NCI-H226 (cell line): ENCODE measurements around the gene ARID1B.

Experiments used
- DNase-seq: peaks from one replicate; pipeline ENCODE4 v3.0.0-alpha.2; 2015

ARID1B gene

DNA sequence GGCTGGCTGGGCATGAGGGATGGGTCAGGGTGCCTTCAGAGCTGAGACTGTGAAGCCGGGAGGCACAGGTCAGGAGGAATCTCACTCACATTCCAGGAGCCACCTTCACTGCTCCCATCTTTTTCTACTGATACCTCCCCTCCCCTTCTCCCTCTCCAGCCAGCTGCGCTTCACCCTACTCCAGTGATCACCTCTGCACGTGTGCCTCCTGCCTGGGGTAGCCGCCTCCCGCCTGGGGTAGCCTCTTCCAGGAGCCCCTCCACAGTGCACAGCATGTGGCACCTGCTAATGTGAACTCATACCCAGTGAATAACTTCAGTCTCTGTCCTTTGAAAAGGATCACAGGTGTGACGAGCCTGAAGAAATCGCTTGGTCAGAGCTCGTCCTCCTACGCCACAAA is 313.6 kb downstream of the ARID1B start:
- no peak for DNase-seq

DNA sequence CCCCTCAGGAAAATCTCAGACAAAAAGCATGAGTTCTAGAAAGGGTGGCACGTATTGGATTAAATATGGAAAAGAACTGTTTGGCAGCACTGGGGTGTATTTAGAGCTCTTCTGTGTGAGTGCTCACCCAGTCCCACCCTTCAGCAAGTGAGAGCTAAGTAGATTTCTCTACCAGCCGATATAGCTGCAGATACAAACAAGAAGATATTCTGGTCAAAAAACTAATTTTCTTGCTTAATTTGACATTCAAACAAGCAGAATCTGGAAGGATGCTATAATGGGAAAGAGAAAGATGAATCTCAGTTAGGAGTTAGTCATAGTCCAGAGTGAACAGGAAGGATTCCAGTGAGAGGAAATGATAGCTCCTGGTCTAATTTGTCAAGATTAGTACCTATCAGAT is 314.1 kb downstream of the ARID1B start:
- DNase-seq, result no peak

DNA sequence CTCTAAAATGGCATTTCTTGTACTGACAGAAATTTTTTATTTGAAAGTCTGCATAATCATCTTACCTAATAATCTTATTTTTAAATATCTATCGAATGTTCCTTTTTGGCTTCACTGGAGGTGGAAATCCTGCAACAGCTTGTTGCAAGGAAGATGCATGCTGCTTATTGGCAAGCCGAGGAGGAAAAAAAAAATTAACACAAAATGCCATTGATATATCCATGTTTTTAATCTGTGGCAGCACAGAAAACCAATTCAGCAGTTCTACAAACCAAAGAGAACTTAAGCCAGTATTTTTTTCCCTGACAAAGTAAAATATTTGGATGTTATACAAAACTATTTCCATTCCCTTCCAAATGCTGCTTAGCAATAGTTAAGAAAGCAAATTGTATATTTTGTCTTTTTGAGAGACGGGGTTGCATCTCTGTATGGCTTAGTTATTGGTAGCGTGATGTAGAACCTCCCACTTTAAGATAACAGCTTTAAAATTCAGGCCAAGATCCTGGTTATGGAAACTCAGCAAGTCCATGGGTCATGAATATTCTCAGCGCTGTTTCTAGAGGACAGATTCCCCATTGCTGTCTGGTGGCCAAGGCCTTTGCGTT is 314.8 kb downstream of the ARID1B start:
- DNase-seq, result no peak

DNA sequence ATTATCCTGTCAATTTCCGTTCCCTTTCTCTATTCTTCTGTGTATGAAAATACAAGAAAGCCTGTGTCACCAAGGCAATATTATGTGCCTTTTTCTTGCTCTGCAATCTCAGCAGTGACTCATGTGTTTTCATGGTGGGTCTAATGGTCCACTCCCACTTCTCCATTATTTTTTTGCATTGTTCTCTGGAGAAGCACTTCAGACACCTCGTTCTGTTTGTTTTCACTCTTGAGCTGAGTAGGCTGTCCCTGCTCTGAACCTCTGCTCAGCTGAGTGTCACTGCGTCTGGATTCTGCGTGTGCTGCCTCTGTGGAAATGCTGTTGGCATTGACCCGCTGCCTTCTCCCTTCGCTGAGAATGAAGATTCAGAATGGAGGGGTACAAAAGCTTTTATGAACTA is 315.6 kb downstream of the ARID1B start:
- no peak for DNase-seq

DNA sequence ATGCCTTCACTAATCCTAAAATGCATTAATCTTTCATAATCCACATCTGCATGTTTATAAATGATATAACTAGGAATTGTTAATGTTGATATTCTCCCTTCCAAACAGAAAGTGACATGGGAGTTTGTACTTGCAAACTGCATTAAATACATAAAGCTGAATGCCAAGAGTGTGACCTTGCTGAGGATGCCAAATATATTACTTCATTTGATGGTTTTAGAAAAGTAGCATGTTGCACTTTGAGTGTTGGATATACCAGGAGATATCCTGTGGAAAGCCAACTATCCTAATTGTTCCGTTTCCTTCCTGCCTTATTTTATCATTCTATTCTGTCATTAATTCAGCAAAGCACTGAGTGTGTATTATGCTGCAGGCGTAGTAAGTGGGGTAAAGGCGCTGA is 316.4 kb downstream of the ARID1B start:
- DNase-seq, result no peak

DNA sequence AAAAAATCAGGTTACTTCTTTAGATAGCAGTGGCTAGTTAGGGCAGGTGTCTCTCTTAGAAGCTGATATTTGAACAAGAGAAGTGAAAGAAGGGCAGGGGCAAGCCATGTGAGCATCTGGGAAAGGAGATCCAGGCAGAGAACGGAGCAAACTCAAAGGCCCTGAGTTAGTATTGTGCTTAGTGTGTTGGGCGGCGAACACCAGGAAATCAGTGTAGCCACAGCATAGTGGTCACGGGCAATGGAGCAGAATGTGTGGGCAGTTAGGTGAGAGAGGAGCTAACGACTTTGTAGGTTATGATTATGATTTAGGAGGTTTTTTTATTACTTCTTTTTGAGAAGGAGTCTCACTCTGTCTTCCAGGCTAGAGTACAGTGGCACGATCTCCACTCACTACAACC is 316.9 kb downstream of the ARID1B start:
- DNase-seq, result no peak

DNA sequence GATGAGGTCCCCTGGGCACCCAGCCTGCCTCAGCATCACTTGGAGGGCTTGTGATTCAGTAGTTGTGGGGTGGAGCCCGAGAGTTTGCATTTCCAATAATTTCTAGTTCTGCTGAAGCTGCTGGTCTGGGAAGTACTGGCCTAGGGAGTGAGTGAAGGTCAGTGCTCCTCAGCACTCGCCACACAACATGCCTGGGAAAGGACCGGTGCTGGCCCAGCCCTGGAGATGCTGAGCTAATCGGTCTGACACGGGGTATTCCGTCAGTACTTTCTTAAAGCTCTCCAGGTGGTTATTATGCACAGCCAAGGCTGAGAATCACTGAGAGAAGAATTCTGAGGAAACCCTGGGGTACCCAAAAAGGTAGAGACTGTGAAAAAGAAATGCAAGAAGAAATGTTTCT is 317.9 kb downstream of the ARID1B start:
- no peak for DNase-seq

DNA sequence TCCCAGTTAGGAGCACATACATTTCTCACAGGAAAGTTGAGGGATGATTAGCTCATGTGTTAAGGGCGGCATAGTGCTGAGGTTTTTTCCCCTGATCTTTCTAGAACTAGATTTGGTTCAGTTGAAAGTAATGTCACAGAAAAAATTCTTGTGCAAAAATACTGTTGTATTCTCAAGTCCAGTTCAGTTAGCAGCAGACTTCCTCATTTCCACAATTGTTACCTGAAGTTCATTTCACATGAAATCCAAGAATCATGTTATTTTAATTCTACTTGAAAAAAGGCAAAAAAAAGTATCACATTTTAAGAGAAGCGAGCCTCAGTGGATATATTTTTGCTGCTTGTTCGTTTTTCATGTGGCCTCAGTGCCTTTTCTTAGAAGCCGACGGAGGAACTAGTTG is 318.4 kb downstream of the ARID1B start:
- DNase-seq, result no peak

DNA sequence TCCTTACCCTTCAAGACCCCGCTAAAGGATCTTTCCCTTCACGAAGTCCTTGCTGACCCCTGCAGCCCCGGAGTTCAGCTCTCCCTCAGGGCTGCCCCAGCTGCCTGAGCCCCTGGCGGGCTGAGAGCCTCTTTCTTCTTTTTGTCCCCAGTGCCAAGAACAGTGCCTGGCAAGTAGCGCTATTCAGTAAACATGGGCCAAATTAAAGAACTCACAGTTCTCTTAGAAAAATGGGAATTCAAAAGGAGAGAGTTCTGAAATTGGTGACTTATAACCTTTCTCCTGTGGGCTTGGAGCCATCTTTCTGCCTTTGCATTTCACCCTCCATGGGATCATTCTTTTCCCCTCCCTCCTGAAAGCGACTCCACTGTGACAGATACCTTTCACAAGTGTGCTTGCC is 318.9 kb downstream of the ARID1B start:
- no peak for DNase-seq

DNA sequence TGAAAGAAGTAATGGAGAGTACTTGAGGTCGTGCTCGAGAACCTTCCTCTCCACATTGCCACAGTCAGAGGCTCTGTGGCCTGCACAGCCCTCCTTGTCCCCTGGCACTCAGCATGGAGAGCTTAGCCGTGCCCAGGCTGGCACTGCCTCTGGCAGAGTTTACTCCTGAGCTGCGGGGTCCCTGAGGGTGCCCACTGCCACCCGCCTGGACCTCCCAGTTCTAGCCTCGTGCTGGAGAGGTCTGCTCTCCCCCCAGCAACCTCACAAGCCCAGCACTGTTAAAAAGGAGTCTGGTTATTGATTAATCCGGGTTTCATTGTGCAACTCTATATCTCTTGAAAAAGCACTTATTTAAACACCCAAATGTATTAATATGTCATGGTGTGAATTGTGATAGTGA is 319.3 kb downstream of the ARID1B start:
- DNase-seq, result no peak

DNA sequence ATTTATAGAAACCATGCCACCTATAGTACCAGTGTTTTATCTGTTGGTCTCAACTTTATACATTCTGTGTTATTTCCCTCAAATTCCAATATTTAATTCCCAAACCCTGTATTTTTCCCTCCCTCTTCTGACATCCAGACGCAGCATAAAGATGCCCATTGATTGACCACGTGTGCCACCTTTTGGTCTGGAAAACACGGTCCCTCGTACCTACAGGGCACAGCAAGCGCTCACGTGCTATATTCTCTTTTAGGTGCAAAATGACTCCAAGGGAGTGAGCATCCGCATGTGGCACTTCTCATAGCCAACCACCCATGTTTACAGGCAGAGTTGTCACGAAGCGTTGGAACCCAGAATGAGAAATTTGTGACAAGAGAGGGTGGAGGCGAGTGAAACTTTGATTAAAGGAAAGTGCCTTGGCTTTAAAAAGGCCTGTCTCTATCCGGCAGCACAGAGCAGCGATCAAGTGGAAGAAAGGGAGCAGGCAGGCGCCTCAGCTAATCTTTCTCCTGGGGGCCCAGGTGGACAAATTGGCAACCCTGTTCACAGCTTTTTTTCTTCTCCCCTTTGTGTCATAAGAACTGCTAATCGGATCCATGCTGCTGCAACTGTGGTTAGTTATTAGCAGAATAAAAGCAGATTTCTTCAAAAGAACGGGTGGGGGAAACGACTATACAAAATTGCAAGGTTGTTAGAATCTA is 320.2 kb downstream of the ARID1B start:
- DNase-seq, result no peak

DNA sequence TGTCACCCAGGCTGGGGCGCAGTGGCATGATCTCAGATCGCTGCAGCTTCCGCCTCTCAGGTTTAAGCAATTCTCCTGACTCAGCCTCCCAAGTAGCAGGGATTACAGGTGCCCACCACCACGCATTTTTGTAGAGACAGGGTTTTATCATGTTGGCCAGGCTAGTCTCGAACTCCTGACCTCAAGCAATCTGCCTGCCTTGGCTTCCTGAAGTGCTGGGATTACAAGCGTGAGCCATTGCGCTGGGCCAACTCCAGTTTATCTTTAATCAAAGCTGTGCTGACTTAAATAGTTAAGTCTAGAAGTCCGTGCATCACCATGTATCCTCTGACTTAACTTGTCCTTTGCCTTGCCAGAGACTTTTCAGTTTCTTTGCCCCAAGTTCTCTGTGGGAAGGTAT is 321.8 kb downstream of the ARID1B start:
- no peak for DNase-seq

DNA sequence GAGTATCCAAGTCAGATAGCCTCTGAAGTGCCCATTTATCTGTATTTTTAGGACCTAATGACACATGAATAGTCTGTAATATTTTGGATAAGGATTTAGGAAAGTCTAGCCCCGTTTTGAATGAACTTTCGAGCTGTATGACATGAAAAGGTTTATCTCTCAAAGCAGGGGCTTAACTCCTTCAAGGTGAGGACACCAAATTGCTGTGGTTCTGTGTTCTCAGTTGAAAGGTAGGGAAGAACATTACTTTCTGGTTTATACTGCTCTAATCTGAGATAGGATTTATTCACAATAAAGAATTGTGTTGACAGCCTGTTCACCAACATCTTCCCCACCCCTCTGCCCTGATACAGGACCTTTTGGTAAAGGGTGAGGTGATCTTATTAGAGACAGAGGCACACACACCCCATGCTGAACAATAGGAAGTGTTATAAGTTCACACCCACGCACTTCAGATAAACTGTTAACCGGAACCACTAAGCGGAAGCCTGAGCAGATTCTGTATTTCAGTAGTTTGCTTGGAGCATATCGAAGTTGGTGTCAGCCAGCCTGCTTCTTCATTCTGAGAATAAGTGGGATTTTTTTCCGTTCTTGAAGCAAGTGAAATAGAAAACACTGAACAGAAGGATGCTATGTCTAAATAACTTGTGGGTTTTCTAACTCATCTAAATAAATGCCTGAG is 322.9 kb downstream of the ARID1B start:
- no peak for DNase-seq

DNA sequence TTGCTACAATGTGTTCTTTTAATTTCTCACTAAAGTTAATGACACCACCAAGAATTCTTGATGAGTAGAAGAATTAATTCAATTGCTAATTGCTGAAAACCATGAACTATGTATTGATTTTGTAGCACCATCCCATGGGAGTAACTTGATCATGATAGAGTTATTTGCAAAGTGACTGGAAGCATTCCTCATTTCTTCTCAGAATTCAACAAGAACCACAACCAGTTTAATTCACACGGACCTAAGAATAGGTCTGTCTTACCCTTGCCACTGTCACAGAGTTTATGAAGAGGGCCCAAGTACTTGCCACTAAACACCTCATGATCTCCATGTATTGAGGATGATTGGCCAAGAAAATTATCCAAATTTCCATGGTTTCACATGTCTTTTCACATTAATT is 324.0 kb downstream of the ARID1B start:
- no peak for DNase-seq

DNA sequence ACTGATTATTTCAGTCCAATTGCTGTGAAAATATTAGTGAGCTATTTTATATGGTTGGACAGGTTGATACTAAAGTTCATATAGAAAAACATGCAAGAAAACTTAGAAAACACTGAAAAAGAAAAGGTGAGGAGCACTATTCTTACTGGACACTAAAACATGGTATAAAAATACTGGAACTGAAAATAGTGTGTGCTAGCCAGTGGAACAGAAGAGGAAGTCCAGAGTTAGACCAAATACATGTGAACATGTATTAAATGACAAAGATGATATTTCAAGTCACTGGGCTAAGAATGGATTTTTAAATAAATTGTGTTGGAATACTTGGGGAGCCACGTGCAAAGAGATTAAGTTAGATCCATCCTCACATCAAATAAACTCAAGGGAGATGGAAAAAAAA is 327.6 kb downstream of the ARID1B start:
- no peak for DNase-seq

DNA sequence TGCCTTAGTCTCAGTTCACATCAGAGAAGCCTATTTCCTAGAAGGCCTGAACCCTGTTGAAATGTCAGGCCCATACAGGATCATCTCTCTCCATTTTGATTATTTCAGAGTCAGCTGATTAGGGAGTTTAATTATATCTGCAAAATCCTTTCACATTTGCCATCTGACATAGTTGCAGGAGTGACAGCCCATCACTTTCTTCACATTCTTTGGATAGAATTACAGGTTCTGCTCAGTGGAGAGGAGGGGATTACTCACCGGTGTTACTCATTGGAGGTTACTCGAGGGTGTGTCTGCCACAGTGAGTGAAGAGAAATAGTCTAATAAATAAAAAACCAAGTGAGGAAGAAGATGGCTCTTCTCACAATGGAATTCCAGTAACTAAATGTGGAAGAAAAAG is 329.3 kb downstream of the ARID1B start:
- DNase-seq, result peak; percentile 87

DNA sequence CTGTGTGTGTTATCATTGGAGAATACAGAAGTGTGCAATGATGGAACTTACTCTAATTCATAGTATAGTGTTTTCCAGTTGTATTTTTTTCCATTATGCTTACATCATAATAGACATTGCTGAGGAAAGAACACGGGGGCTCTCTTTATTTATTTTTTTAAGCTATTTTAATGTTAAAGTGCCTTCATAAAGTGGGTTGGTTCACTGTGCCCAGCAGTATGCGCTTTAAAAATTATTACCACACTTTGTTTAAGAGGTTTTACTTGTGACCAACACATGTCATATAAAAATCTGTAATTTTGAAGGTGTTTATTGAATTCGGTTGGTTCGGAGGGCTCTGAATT is 330.4 kb downstream of the ARID1B start:
- no peak for DNase-seq

DNA sequence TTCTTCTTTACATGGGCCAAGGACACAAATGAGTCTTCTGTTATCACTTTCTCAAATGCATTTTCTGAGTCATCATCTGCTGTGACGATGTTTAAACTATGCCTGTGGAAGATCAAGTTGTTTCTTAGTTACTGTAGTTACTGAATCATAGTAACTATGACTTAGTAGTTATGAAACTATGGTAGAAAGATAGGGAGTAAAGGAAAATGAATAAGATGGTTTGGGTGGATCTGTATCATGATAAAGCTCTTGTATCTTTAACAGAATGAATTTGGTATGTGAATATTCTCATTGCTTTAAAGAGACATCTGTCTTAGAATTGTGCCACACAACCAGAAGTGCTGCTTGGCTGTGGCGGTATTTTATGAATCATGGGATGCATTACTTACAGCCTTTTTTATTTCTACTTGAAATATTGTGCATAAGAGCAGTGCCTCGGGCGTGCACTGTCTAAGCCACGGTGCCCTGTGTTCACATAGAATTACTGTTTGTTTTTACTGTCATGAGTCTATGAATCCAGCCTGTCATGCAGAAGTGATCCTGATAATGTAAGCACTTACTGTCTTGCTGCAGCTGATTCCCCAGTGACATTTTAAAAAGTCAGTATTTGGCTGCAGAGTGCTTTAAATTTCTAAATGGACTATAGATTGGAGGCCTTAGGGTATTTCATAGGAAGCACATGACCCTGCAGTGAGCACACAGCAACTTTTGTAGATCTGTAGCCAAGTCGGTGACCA is 330.9 kb downstream of the ARID1B start:
- peak; percentile 95 for DNase-seq

DNA sequence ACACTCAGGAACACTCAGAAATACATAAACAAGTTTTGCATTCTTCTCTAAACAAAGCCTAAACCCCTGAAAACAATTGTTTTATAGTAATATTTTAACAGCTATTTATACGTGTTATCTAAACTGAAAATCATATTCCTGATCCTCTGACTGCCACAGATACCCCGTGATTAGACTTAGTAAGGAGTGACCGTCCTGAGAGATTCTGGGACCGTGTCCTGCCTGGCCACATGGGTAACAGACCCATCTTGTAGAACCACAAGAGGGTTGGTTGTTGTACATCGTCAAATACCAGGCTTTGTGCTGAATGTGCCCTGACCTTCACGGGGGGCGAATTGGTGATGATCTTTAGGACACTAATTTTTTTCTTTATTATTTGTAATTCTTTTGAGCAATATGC is 331.7 kb downstream of the ARID1B start:
- no peak for DNase-seq

DNA sequence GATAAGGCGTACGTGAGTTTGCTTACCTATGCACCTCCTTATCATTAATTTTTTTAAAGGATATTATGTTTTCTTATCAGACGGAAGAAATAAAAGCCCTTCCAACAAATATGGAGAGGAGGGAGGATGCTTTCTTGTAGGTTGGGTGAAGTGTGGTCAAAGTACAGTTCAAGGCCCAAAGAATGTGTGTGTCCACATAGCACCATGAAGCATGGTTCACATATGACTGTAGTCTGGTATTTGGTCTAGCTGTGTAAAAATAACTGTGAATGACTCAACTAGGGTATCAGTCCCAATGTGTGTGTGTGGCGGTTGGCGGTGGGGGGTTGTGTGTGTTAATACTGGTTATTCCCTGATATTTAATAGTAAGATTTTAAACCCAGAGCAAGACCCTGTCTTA is 333.4 kb downstream of the ARID1B start:
- peak; percentile 16 for DNase-seq

DNA sequence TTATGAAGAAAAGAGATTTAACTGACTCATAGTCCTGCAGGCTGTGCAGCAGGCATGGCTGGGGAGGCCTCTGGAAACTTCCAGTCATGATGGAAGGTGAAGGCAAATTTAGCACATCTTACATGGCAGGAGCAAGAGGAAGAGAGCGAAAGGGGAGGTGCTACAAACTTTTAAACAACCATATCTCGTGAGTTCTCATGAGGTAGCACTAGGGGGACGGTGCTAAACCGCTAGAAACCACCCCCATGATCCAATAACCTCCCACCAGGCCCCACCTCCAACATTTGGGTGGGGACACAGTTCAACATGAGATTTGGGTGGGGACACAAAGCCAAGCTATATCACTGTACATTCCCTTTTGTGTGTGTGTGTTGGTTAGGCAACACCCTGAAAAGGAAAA is 336.2 kb downstream of the ARID1B start:
- no peak for DNase-seq

DNA sequence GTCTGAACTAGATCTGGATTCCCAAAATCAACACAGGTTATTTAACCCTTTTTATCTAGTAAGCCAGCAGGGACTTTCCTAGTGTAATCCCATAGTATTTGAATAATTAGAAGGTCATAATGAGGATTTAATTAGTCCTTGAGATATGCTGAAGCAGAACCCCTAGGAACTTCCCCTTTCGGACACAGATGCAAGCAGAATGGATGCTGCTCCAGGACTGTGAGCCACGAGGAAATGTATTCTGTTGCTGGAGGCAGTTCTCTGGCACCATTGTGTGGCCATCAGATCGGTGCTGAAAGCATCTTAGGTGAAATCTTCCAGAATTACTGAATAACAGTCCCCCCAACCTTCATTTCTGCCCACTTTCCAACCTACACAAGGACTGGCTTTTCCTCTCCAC is 339.2 kb downstream of the ARID1B start:
- no peak for DNase-seq

DNA sequence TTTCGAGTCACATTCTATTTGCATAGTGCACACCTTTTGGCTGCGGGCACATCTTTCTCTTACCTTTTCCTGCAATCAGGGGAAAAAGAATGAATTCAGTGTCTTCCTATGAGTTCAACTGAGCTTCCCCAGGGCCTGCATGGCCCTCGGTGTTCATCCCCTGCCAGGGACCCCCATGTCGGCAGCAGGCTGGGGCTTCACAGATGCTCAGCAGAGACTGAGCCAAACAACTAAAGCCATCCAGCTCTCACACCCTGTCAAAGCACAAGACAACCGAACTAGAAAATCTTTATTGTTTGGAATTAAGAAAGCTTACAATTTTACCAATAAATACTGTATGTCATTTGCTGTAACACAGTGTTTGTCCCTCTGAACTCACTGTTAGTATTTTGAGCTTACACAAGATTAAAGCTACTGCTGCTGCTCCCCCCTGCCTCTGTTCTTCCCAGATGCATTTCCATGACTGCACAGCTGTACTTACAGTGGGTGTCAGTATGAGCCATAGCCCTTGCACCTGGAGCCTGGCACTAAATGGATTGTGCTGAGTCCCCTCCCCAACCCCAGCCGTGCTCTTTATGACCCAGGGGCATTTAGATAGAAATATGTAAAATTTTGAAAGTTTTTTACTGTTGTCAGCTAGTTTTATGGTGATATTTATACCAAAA is 340.4 kb downstream of the ARID1B start:
- DNase-seq, result no peak
